Measurements from ENCODE around the gene TEK. TPM values are rescaled to one million over a fixed set of nuclear protein-coding genes. Genes with fewer than 3 reads are reported as not detected.

TEK gene
- total RNA-seq, 1 experiment from 2014 or later = 2.0 TPM

GRCh38 chr9:27179245-27179865 is 70.3 kb downstream of the TEK start:
- DNase-seq (ENCODE audit: low read depth) = peak; percentile 65

GRCh38 chr9:27181381-27181780 is 72.4 kb downstream of the TEK start:
- DNase-seq (ENCODE audit: low read depth) = peak; percentile 55

GRCh38 chr9:27182421-27182820 is 73.4 kb downstream of the TEK start:
- DNase-seq (ENCODE audit: low read depth) = no peak

- no peak for DNase-seq (ENCODE audit: low read depth)
These were observed 74.1 kb downstream of the TEK start for GRCh38 chr9:27183131-27183530.

GRCh38 chr9:27183701-27184100 is 74.7 kb downstream of the TEK start:
- peak; percentile 51 for DNase-seq (ENCODE audit: low read depth)

- peak; percentile 38 for DNase-seq (ENCODE audit: low read depth)
These were observed 75.7 kb downstream of the TEK start for GRCh38 chr9:27184556-27185351.

GRCh38 chr9:27188426-27188825 is 79.4 kb downstream of the TEK start:
- DNase-seq (ENCODE audit: low read depth) = no peak

- peak; percentile 37 for DNase-seq (ENCODE audit: low read depth)
These were observed 80.4 kb downstream of the TEK start for GRCh38 chr9:27189426-27189825.

- no peak for DNase-seq (ENCODE audit: low read depth)
These were observed 83.4 kb downstream of the TEK start for GRCh38 chr9:27192291-27192960.

- DNase-seq (ENCODE audit: low read depth) = peak; percentile 55
These were observed 84.9 kb downstream of the TEK start for GRCh38 chr9:27193886-27194285.

- DNase-seq (ENCODE audit: low read depth) = peak; percentile 90
These were observed 85.5 kb downstream of the TEK start for GRCh38 chr9:27194401-27195091.

GRCh38 chr9:27195191-27195590 is 86.2 kb downstream of the TEK start:
- DNase-seq (ENCODE audit: low read depth) = no peak

- DNase-seq (ENCODE audit: low read depth) = no peak
These were observed 87.4 kb downstream of the TEK start for GRCh38 chr9:27196383-27196782.

GRCh38 chr9:27198190-27198589 is 89.2 kb downstream of the TEK start:
- no peak for DNase-seq (ENCODE audit: low read depth)

GRCh38 chr9:27202056-27202455 is 93.0 kb downstream of the TEK start:
- no peak for DNase-seq (ENCODE audit: low read depth)

- DNase-seq (ENCODE audit: low read depth) = no peak
These were observed 94.8 kb downstream of the TEK start for GRCh38 chr9:27203783-27204182.

- DNase-seq (ENCODE audit: low read depth) = peak; percentile 86
These were observed 95.6 kb downstream of the TEK start for GRCh38 chr9:27204578-27204977.

GRCh38 chr9:27205198-27205597 is 96.2 kb downstream of the TEK start:
- no peak for DNase-seq (ENCODE audit: low read depth)

- no peak for DNase-seq (ENCODE audit: low read depth)
These were observed 97.0 kb downstream of the TEK start for GRCh38 chr9:27206041-27206440.

- no peak for DNase-seq (ENCODE audit: low read depth)
These were observed 100.0 kb downstream of the TEK start for GRCh38 chr9:27209034-27209433.

- DNase-seq (ENCODE audit: low read depth) = no peak
These were observed 101.6 kb downstream of the TEK start for GRCh38 chr9:27210588-27210987.

- peak; percentile 29 for DNase-seq (ENCODE audit: low read depth)
These were observed 103.2 kb downstream of the TEK start for GRCh38 chr9:27212191-27212590.
